Transverse colon (tissue), 3 donors: Measurements from ENCODE around the gene IFT81.
A peak's percentile ranks its signal among the peaks of the same experiment; 100 is the strongest.

Experiments
- CTCF ChIP-seq, 5 experiments: fragments of 200-600 bp in 3 of 5; fragments of 450-650 bp in 2 of 5; sonication (generic) in 3 of 5; IDR thresholded peaks; 1 replicate in 2 of 5; 2 replicates in 3 of 5; pipeline ENCODE4 v1.5.1; 2016 to 2017; ENCODE audit warnings: antibody characterized with exemption in 5 of 5, inconsistent platforms in 3 of 5, mild to moderate bottlenecking in 2 of 5, moderate library complexity in 1 of 5
- EP300 ChIP-seq: sonication (generic); formaldehyde crosslinking; IDR thresholded peaks from one replicate; pipeline ENCODE4 v1.6.1; 2017; ENCODE audit warnings: antibody characterized with exemption, low read depth
- POLR2A ChIP-seq: fragments of 450-650 bp; IDR thresholded peaks from one replicate; pipeline ENCODE4 v1.6.1; 2016; ENCODE audit warnings: antibody characterized with exemption, mild to moderate bottlenecking, moderate library complexity

GRCh38 chr12:110100315-110100970 is 23.7 kb upstream of the IFT81 start:
- peak; percentile 87 to 95 (median 89) for TF ChIP-seq CTCF (IDR thresholded peaks at IDR 0.05)
- TF ChIP-seq POLR2A, result no peak
- TF ChIP-seq EP300, result no peak
